GM19467 (cell line): ENCODE measurements around the gene RPL11.
"Not testable (repeated sequence)": the region's sequence is repeated elsewhere in the genome, so short reads cannot be mapped to it uniquely, and the experiment has no call there.

Experiments
- ATAC-seq: cut with Tn5 transposase; IDR thresholded peaks from one replicate; pipeline ENCODE4 v1.9.1; 2021; ENCODE audit warnings: mild to moderate bottlenecking, moderate library complexity; ENCODE audit not compliant: unreplicated experiment

RPL11 gene

DNA sequence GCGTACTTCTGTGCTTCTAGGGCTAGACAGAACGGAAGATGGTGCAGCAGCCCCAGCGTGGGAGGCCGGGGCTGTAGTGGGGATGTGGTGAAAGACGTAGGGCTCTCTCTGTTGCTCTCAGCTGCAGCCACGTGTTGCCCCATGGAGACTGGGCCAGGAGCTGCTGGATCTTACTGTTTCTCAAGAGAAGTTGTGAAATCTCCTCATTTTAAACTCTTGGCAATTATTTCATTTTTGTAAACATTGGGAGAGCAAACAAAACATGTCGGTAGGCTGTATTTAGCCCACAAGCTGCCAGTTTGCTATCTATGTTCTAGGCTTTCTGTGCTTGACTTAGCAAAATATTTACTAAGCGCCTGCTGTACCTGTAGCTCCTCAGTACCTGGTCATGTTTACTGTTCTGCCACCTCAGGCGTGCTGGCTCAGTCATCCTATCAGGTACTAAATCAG lies 35.8 kb downstream of the RPL11 start:
- no peak for ATAC-seq

DNA sequence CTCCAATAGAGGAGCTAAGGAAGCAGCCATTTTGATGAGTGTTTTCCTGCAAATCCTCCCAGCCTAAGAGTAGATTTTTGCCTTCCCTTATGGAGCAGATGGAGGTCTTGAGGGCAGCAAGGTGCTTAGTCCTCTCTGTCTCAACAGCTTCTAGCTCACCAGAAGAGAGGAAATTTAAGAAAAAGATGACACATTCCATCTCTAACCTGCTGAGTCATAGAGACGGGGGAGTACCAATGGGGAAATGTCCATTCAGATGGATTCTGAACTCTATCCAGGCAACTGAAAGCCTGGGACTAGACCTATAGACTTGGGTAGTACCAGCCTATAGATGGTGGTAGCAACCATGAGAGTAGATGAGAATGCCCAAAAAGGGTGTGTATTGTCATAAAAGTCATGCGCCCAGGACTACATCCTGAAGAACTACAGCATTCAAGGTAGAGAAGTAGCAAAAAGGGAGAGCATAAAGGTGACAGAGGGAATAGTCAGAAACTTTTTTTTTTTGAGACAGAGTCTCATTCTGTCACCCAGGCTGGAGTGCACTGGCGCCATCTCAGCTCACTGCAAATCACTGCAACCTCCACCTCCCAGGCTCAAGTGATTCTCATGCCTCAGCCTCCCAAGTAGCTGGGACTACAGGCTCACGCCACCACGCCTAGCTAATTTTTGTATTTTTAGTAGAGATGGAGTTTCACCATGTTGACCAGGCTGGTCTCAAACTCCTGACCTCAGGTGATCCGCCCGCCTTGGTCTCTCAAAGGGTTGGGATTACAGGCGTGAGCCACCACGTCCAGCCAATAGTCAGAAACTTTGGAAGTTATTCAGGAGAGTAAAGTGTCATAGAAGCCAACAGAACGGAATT lies 41.0 kb downstream of the RPL11 start:
- no peak for ATAC-seq

DNA sequence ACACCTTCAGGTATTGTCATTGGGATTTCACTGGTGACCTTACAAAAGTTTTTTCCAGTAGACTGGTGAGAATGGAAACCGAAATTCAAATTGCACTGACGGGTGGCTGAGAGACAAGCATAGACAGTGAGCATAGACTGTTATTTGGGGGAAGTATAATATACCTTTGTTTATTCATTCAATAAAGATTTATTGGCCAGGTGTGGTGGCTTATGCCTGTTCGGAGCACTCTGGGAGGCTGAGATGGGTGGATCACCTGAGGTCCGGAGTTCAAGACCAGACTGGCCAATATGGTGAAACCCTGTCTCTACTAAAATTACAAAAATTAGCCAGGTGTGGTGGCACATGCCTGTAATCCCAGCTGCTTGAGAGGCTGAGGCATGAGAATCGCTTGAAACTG lies 41.7 kb downstream of the RPL11 start:
- ATAC-seq: not testable (repeated sequence)

DNA sequence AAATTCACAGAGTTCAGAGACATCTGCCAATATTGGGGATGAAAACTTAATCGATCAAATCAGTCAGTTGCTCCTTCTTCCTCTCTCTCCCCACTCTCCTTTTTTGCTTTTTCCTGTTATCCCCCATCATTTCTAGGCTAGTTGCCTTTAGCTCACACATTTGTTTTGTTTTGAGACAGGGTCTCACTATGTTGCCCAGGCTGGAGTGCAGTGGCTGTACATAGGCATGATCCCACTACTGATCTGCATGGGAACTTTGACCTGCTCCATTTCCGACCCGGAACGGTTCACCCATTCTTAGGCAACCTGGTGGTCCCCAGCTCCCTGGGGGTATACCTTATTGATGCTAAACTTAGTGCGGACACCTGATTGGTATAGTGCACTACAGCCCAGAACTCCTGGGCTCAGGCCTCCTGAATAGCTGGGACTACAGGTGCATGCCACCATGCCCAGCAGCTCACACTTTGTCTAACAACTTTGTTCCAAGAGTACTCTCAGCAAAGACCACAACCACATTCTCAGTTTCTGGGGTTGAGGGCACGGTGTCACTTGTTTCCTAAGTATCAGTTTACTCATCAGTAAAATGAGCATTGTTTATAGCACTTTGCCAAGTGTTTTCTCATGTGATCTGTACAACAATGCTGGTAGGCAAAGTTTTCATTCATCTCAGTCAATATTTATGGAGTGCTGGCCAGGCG lies 45.0 kb downstream of the RPL11 start:
- ATAC-seq: no peak

DNA sequence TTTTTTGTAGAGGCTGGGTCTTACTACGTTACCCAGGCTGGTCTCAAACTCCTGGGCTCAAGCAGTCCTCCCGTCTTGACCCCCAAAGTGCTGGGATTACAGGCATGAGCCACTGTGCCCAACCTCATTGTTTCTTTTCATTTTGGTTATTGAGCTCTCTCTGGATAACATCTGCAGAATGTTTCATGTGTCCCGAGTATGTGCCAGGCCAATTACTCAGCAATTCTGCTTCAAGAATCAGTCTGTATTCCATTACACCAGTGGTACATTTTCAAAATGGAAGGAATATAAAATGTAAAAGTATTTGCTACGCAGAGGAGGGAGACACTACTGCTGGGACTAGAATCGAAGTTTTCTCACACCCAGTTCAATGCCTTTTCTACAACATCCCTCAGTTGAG lies 50.0 kb downstream of the RPL11 start:
- no peak for ATAC-seq

DNA sequence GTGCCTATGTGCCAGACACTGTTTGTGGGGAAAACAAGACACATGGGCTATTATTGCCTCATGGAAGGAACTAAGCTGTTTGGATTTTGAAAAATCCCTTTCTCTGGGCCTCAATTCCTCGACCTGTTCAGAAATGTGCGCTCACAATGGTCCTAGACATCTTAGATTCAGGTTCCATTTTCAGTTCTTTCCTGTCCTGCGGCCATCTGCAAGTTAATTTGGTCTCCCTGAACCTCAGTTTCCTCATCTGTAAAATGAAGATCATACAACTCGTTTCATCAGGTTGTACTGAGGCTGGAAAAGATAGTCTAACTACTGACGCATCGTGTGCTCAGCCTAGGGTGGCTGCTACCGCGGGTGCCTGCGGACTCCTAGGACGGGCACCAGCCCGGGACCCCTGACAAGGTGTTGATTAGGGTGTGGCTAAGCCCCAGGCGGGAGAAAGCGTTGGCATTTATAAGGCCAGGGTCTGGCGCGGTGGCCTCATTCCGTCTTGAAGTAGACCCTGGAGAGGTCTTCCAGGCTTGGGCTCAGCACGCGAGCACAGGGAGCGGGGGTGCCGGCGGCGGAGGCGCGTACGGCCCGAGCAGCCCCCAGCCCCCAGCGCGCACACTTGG lies 51.2 kb downstream of the RPL11 start:
- peak; percentile 6 for ATAC-seq

GRCh38 chr1:23743287-23744152 lies 51.9 kb downstream of the RPL11 start, which contains the start of gene ELOA:
Gene ELOA (plus strand): TSS chr1:23743471. CDS start chr1:23743504, 33 bp downstream.
- ATAC-seq: peak; percentile 79

GRCh38 chr1:23745515-23745914 lies 53.9 kb downstream of the RPL11 start:
- ATAC-seq: no peak
